GM12878 (cell line): ENCODE results near the gene DOCK1. TPM values are rescaled to one million over a fixed set of nuclear protein-coding genes. Genes with fewer than 3 reads are reported as not detected.

ENCODE experiments used
- ATAC-seq: fragments of 200-7000 bp; cut with Tn5 transposase; 3 replicates; pipeline ENCODE4 v1.9.1; 2020; ENCODE audit warnings: mild to moderate bottlenecking, moderate library complexity
- BruUV-seq: library from RNA; stranded (reverse); fragments of 400-500 nt; replicated peaks from 2 replicates; lab custom pipeline; 2021; lab: Mats Ljungman, UMichigan
- CTCF ChIA-PET: fragments of 300-600 bp; sonication (Branson Sonifier 250); formaldehyde crosslinking; extraction: SDS; loops from one replicate; lab custom pipeline; 2021; ENCODE audit warnings: inconsistent platforms; lab: Yijun Ruan, JAX
- POLR2A ChIA-PET: fragments of 350-600 bp; formaldehyde crosslinking; extraction: SDS; loops from one replicate; lab custom pipeline; 2021; ENCODE audit warnings: inconsistent platforms; lab: Charles Lee
- RAD21 ChIA-PET: fragments of 300-600 bp; sonication (Branson Sonifier 250); formaldehyde crosslinking; loops from one replicate; lab custom pipeline; 2023; ENCODE audit warnings: antibody characterized with exemption; ENCODE audit not compliant: unreplicated experiment; lab: Charles Lee
- SMC1A ChIA-PET: fragments of 300-600 bp; sonication (Branson Sonifier 250); formaldehyde crosslinking; loops from one replicate; lab custom pipeline; 2023; ENCODE audit not compliant: unreplicated experiment, uncharacterized antibody; lab: Charles Lee
- DNase-seq: peaks from one replicate; pipeline ENCODE4 v3.0.0-alpha.2; 2011; ENCODE audit warnings: low read depth, low spot score
- FAIRE-seq: peaks from 3 replicates; lab custom pipeline; 2011; peaks lifted over from hg19 to GRCh38; lab: Jason Lieb, UNC
- H2AFZ ChIP-seq: 2 replicates; pipeline ENCODE4 v1.6.0; 2011; ENCODE audit warnings: low read depth, low read length, control low read depth; ENCODE audit not compliant: control insufficient read depth
- H3K27ac ChIP-seq: 2 replicates; pipeline ENCODE4 v1.5.1; 2011; ENCODE audit warnings: control low read depth; ENCODE audit not compliant: control insufficient read depth, insufficient read depth
- H3K27me3 ChIP-seq, 2 experiments: replicated peaks in 1 of 2; 2 replicates each; pipeline versions ENCODE4 v1.6.0 to v1.6.1; 2011; ENCODE audit warnings: low read length in 1 of 2; ENCODE audit not compliant: control insufficient read depth in 2 of 2, insufficient read depth in 2 of 2
- H3K36me3 ChIP-seq, 2 experiments: 2 replicates each; pipeline ENCODE4 v1.5.1; 2011; ENCODE audit warnings: low read length in 1 of 2; ENCODE audit not compliant: control insufficient read depth in 2 of 2, insufficient read depth in 2 of 2
- H3K4me1 ChIP-seq: 2 replicates; pipeline ENCODE4 v1.6.1; 2011; ENCODE audit warnings: mild to moderate bottlenecking, low read length, moderate library complexity, mixed read lengths; ENCODE audit not compliant: control insufficient read depth, insufficient read depth
- H3K4me2 ChIP-seq: 2 replicates; pipeline ENCODE4 v1.6.0; 2011; ENCODE audit warnings: control low read depth; ENCODE audit not compliant: control insufficient read depth, insufficient read depth
- H3K4me3 ChIP-seq: fragments of 200-600 bp; sonication (generic); 2 replicates; pipeline ENCODE4 v1.5.1; 2016
- H3K79me2 ChIP-seq: 2 replicates; pipeline ENCODE4 v1.6.0; 2011; ENCODE audit warnings: low read length; ENCODE audit not compliant: control insufficient read depth, insufficient read depth
- H3K9ac ChIP-seq: 2 replicates; pipeline ENCODE4 v1.8.0; 2011; ENCODE audit warnings: low read length, control low read depth, mixed read lengths; ENCODE audit not compliant: control insufficient read depth, insufficient read depth
- H3K9me3 ChIP-seq: replicated peaks from 3 replicates; pipeline ENCODE4 v1.5.1; 2011; ENCODE audit warnings: mild to moderate bottlenecking, low read length; ENCODE audit not compliant: control insufficient read depth, insufficient read depth
- H4K20me1 ChIP-seq: 2 replicates; pipeline ENCODE4 v1.6.0; 2011; ENCODE audit not compliant: control insufficient read depth, insufficient read depth
- BHLHE40 ChIP-seq, 2 experiments: fragments of 450-650 bp in 1 of 2; IDR thresholded peaks; 2 replicates each; pipeline ENCODE4 v1.6.1; 2011 to 2017; ENCODE audit warnings: low read depth in 2 of 2, borderline replicate concordance in 1 of 2, improper control_type of control experiment in 1 of 2, low read length in 1 of 2, mild to moderate bottlenecking in 1 of 2
- DPF2 ChIP-seq: fragments of 450-650 bp; IDR thresholded peaks from 2 replicates; pipeline ENCODE4 v1.6.1; 2017; ENCODE audit warnings: mild to moderate bottlenecking
- HCFC1 ChIP-seq: fragments of 150-350 bp; IDR thresholded peaks from 2 replicates; pipeline ENCODE4 v1.6.1; 2014; ENCODE audit warnings: low read length
- HDGF ChIP-seq: fragments of 450-650 bp; IDR thresholded peaks from 2 replicates; pipeline ENCODE4 v1.6.1; 2016; ENCODE audit warnings: antibody characterized with exemption
- IKZF1 ChIP-seq: fragments of 450-650 bp; conservative IDR thresholded peaks from 2 replicates; pipeline ENCODE4 v1.6.1; 2017; ENCODE audit warnings: antibody characterized with exemption, mild to moderate bottlenecking
- MEF2A ChIP-seq: IDR thresholded peaks from 2 replicates; pipeline ENCODE4 v1.6.1; 2011; ENCODE audit warnings: low read depth, mild to moderate bottlenecking, low read length, moderate library complexity; ENCODE audit not compliant: insufficient read depth
- PML ChIP-seq: IDR thresholded peaks from 2 replicates; pipeline ENCODE4 v1.6.1; 2012; ENCODE audit warnings: low read length, inconsistent platforms
- POLR2AphosphoS2 ChIP-seq: IDR thresholded peaks from 2 replicates; pipeline ENCODE4 v1.6.1; 2011; ENCODE audit warnings: low read depth, mild to moderate bottlenecking, low read length, improper control_type of control experiment, moderate library complexity
- POLR2AphosphoS5 ChIP-seq: IDR thresholded peaks from 2 replicates; pipeline ENCODE4 v1.6.1; 2011; ENCODE audit warnings: mild to moderate bottlenecking, low read length, inconsistent platforms
- SIN3A ChIP-seq: IDR thresholded peaks from 2 replicates; pipeline ENCODE4 v1.6.1; 2012; ENCODE audit warnings: low read depth, low read length, improper control_type of control experiment
- SMAD5 ChIP-seq: IDR thresholded peaks from 2 replicates; pipeline ENCODE4 v1.6.1; 2016; ENCODE audit warnings: antibody characterized with exemption, low read depth
- TARDBP ChIP-seq: IDR thresholded peaks from 2 replicates; pipeline ENCODE4 v1.6.1; 2016; ENCODE audit warnings: borderline replicate concordance
- TBL1XR1 ChIP-seq: IDR thresholded peaks from 2 replicates; pipeline ENCODE4 v1.6.1; 2012; ENCODE audit warnings: low read depth, low read length, improper control_type of control experiment
- TCF7 ChIP-seq: IDR thresholded peaks from 2 replicates; pipeline ENCODE4 v1.6.1; 2014; ENCODE audit warnings: antibody characterized with exemption, borderline replicate concordance
- ZNF217 ChIP-seq: fragments of 450-650 bp; IDR thresholded peaks from 2 replicates; pipeline ENCODE4 v1.6.1; 2017; ENCODE audit warnings: antibody characterized with exemption, mild to moderate bottlenecking
- ZSCAN29 ChIP-seq: fragments of 450-650 bp; IDR thresholded peaks from 2 replicates; pipeline ENCODE4 v1.6.1; 2017; ENCODE audit warnings: mild to moderate bottlenecking, moderate library complexity
- WGBS: methylation state at CpG from one replicate; pipeline ENCODE4 v1.1.6; 2016; ENCODE audit warnings: low lambda C conversion rate; ENCODE audit not compliant: insufficient replicate concordance, insufficient coverage; ENCODE audit errors: missing lambda C conversion rate; 5-methylcytosine and 5-hydroxymethylcytosine counted together
- in situ Hi-C: fragments of 300-500 bp; cut with MboI; formaldehyde crosslinking; loops from 9 replicates; pipeline ENCODE4 v1.14.3; 2018; ENCODE audit warnings: mixed read lengths
- intact Hi-C: fragments of 100-400 bp; cut with micrococcal nuclease; formaldehyde crosslinking; loops from one replicate; pipeline ENCODE4 v1.14.2; 2022; ENCODE audit not compliant: unreplicated experiment
- polyA plus RNA-seq, 11 experiments: library from polyadenylated mRNA; depleted of rRNA in 4 of 11; unstranded in 6 of 11; stranded (reverse) in 5 of 11; fragments of >200 nt; fragmentation: Nextera tagmentation in 4 of 11; fragmentation: Illumina TruSeq in 1 of 11; extraction: Ambion mirVana in 4 of 11; extraction: Trizol in 1 of 11; gene quantifications; 1 replicate in 1 of 11; 2 replicates in 10 of 11; pipeline versions ENCODE4 v1.2.1 to v1.2.3, GENCODE V29; 2011 to 2016; ENCODE audit warnings: inconsistent platforms in 2 of 11, missing spikeins in 2 of 11, low read depth in 1 of 11
- total RNA-seq, 4 experiments: library from RNA; depleted of rRNA in 3 of 4; stranded (reverse); fragments of >200 nt in 3 of 4; fragmentation: Illumina TruSeq in 1 of 4; extraction: Trizol in 1 of 4; gene quantifications; 2 replicates each; pipeline versions ENCODE4 v1.2.1 to v1.2.3, GENCODE V29; 2013 to 2021
- TF ChIP-seq, protein P1 (sequence below): fragments of 150-350 bp; IDR thresholded peaks from 2 replicates; pipeline ENCODE4 v1.6.1; 2016; ENCODE audit warnings: low read depth, low read length
- TF ChIP-seq, protein P2 (sequence below): fragments of 450-650 bp; IDR thresholded peaks from 2 replicates; pipeline ENCODE4 v1.6.1; 2018; ENCODE audit warnings: borderline replicate concordance, mild to moderate bottlenecking; ENCODE audit not compliant: partially characterized antibody
- TF ChIP-seq, protein P3 (sequence below): IDR thresholded peaks from 2 replicates; pipeline ENCODE4 v1.6.1; 2011; ENCODE audit warnings: low read depth, mild to moderate bottlenecking, low read length, moderate library complexity, borderline replicate concordance; ENCODE audit errors: extremely low read depth

The DOCK1 gene
- total and polyA plus RNA-seq, 10 of the 15 experiments (the other 5 are each of a cell fraction or from before 2014, with no cell fraction given), result 0.05 to 0.18 TPM; not detected in 8

DNA sequence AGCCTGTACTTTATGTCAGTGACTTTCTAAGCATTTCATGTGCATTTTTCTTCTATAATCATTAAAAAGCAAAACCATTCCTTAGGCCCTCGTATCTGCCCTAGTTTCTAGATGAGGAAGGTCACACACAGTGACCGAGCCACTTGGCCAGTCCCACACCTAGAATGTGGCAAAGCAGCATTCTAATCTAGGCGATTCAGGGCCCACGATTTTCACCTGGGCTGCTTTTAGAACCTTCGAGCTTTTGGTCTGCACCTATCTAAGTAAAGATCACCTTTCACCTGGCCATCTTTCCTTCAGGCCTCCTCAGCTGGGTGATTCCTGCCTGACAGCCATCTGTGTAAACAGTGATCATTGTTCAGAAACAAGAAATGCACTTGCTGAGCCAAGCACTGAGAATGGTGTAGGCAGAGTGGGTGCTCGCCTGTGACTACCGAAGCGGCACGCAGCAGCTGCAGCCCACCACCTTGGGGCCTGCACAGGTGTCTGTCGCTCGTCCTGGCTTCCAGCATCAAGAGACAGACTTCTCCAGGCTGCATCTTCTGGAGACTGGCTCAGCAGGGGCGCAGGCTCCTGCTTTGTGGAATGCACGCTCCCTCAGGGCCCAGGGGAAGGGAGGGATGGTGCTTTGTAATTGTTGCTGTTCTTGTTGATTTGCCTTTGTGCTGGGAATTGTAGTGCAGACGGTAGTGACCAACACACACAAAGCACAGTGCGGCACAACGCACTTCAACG, 440.2 kb downstream of the DOCK1 start:
- Histone ChIP-seq H2AFZ (no peak overlapping the region), H3K9ac (no peak overlapping the region), H3K4me2 (no peak overlapping the region), H3K4me1 (no peaks in the 10 kb centered on the region), H3K79me2 (no peaks in the 10 kb centered on the region), H3K9me3 (no peaks in the 10 kb centered on the region), H3K27ac (no peak overlapping the region), H4K20me1 (no peaks in the 10 kb centered on the region), H3K36me3 (no peaks in the 10 kb centered on the region), H3K4me3 (no peak overlapping the region), H3K27me3 (no peaks in the 10 kb centered on the region)
- BruUV-seq, result no TSS peak
- in situ Hi-C loops, result no loop called here
- ChIA-PET CTCF (no interaction called here), SMC1A (interaction anchor here (1.9 kb wide), 1 partner anchor 8 kb away, joined by 4 read pairs; no protein-coding TSS in a partner anchor), RAD21 (no interaction called here), POLR2A (no interaction called here)
- DNase-seq (no peak), ATAC-seq (no peak), FAIRE-seq (no peak)
- 46% methylated on average over 17 of the region's 17 CpGs for WGBS
- intact Hi-C loops, result no loop called here
- TF ChIP-seq TARDBP (no peak), PML (no peak), POLR2AphosphoS2 (no peak), HDGF (no peak), SIN3A (no peak), MEF2A (no peak), BHLHE40 (IDR thresholded peaks at IDR 0.05; ENCODE audit: borderline replicate concordance in 1 of 2, low read depth in 2 of 2, low read length in 1 of 2) (no peak), ZNF217 (no peak), POLR2AphosphoS5 (no peak), IKZF1 (no peak), ZSCAN29 (no peak), TCF7 (no peak), DPF2 (no peak), HCFC1 (no peak), SMAD5 (no peak), TBL1XR1 (no peak)
- TF ChIP-seq, protein P1, sequence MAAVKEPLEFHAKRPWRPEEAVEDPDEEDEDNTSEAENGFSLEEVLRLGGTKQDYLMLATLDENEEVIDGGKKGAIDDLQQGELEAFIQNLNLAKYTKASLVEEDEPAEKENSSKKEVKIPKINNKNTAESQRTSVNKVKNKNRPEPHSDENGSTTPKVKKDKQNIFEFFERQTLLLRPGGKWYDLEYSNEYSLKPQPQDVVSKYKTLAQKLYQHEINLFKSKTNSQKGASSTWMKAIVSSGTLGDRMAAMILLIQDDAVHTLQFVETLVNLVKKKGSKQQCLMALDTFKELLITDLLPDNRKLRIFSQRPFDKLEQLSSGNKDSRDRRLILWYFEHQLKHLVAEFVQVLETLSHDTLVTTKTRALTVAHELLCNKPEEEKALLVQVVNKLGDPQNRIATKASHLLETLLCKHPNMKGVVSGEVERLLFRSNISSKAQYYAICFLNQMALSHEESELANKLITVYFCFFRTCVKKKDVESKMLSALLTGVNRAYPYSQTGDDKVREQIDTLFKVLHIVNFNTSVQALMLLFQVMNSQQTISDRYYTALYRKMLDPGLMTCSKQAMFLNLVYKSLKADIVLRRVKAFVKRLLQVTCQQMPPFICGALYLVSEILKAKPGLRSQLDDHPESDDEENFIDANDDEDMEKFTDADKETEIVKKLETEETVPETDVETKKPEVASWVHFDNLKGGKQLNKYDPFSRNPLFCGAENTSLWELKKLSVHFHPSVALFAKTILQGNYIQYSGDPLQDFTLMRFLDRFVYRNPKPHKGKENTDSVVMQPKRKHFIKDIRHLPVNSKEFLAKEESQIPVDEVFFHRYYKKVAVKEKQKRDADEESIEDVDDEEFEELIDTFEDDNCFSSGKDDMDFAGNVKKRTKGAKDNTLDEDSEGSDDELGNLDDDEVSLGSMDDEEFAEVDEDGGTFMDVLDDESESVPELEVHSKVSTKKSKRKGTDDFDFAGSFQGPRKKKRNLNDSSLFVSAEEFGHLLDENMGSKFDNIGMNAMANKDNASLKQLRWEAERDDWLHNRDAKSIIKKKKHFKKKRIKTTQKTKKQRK, result no peak
- TF ChIP-seq, protein P2, sequence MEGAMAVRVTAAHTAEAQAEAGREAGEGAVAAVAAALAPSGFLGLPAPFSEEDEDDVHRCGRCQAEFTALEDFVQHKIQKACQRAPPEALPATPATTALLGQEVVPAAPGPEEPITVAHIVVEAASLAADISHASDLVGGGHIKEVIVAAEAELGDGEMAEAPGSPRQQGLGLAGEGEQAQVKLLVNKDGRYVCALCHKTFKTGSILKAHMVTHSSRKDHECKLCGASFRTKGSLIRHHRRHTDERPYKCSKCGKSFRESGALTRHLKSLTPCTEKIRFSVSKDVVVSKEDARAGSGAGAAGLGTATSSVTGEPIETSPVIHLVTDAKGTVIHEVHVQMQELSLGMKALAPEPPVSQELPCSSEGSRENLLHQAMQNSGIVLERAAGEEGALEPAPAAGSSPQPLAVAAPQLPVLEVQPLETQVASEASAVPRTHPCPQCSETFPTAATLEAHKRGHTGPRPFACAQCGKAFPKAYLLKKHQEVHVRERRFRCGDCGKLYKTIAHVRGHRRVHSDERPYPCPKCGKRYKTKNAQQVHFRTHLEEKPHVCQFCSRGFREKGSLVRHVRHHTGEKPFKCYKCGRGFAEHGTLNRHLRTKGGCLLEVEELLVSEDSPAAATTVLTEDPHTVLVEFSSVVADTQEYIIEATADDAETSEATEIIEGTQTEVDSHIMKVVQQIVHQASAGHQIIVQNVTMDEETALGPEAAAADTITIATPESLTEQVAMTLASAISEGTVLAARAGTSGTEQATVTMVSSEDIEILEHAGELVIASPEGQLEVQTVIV, result no peak
- TF ChIP-seq, protein P3, sequence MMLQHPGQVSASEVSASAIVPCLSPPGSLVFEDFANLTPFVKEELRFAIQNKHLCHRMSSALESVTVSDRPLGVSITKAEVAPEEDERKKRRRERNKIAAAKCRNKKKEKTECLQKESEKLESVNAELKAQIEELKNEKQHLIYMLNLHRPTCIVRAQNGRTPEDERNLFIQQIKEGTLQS, result no peak
